Esophagus squamous epithelium (tissue), 5 donors: ENCODE results near the gene TNFAIP2. TPM values are rescaled to one million over a fixed set of nuclear protein-coding genes. Genes with fewer than 3 reads are reported as not detected.

ENCODE experiments used
- DNase-seq: peaks from one replicate; lab custom pipeline; 2025; lab: John Stamatoyannopoulos, UW
- H3K27ac ChIP-seq, 4 donors: fragments of 200-600 bp; sonication (generic); one replicate each; pipeline ENCODE4 v1.5.1; 2016 to 2019; ENCODE audit warnings: mild to moderate bottlenecking in 1 of 4
- H3K27me3 ChIP-seq, 4 donors: fragments of 200-600 bp; sonication (generic); 1 replicate in 3 of 4; 2 replicates in 1 of 4; pipeline versions ENCODE4 v1.5.1 to v1.6.0; 2017 to 2021; ENCODE audit warnings: antibody characterized with exemption in 1 of 4
- H3K36me3 ChIP-seq, 3 donors: fragments of 200-600 bp; sonication (generic); one replicate each; pipeline ENCODE4 v1.5.1; 2016 to 2019
- H3K4me1 ChIP-seq, 3 donors: fragments of 200-600 bp; sonication (generic); one replicate each; pipeline ENCODE4 v1.5.1; 2017 to 2019
- H3K4me3 ChIP-seq, 4 donors: fragments of 200-600 bp; sonication (generic); 1 replicate in 3 of 4; 2 replicates in 1 of 4; pipeline ENCODE4 v1.5.1; 2016 to 2019; ENCODE audit warnings: mild to moderate bottlenecking in 2 of 4, moderate library complexity in 1 of 4
- H3K9me3 ChIP-seq, 3 donors: fragments of 200-600 bp; sonication (generic); one replicate each; pipeline ENCODE4 v1.5.1; 2016 to 2019
- POLR2A ChIP-seq, 4 donors: fragments of 450-650 bp; IDR thresholded peaks; one replicate each; pipeline ENCODE4 v1.6.1; 2017; ENCODE audit warnings: antibody characterized with exemption in 4 of 4, mild to moderate bottlenecking in 4 of 4, moderate library complexity in 3 of 4
- WGBS, 2 donors: methylation state at CpG; one replicate each; pipeline ENCODE4 v1.1.5; 2018; 5-methylcytosine and 5-hydroxymethylcytosine counted together
- intact Hi-C: fragments of 100-400 bp; cut with DNase I; formaldehyde crosslinking; loops from one replicate; pipeline ENCODE4 v1.15.0; 2022
- total RNA-seq, 4 donors: library from RNA; depleted of rRNA; stranded (reverse); fragments of >200 nt; gene quantifications; one replicate each; pipeline ENCODE4 v1.1.0, GENCODE V29; 2016
- TF ChIP-seq, protein P1 (sequence below), 6 experiments: fragments of 450-650 bp in 4 of 6; fragments of 200-600 bp in 2 of 6; sonication (generic) in 2 of 6; IDR thresholded peaks; one replicate each; pipeline ENCODE4 v1.5.1; 2016 to 2019; ENCODE audit warnings: antibody characterized with exemption in 6 of 6, mild to moderate bottlenecking in 4 of 6, moderate library complexity in 4 of 6
- donor health status: DM: yes; HTN: yes; CAD: no.

TNFAIP2 gene
- total RNA-seq, 4 donors from 2014 or later = 36.6 to 163 (median 130) TPM

GRCh38 chr14:103101257-103101962 is 21.9 kb upstream of the TNFAIP2 start:
- H3K27me3 ChIP-seq = peaks cover 5 to 82% (median 11%) of the 10 kb centered on the region in 4 donors
- H3K4me1 ChIP-seq = peaks cover 31 to 53% (median 45%) of the 10 kb centered on the region in 3 donors
- no peak for TF ChIP-seq POLR2A (IDR thresholded peaks at IDR 0.05)
- TF ChIP-seq, protein P1, sequence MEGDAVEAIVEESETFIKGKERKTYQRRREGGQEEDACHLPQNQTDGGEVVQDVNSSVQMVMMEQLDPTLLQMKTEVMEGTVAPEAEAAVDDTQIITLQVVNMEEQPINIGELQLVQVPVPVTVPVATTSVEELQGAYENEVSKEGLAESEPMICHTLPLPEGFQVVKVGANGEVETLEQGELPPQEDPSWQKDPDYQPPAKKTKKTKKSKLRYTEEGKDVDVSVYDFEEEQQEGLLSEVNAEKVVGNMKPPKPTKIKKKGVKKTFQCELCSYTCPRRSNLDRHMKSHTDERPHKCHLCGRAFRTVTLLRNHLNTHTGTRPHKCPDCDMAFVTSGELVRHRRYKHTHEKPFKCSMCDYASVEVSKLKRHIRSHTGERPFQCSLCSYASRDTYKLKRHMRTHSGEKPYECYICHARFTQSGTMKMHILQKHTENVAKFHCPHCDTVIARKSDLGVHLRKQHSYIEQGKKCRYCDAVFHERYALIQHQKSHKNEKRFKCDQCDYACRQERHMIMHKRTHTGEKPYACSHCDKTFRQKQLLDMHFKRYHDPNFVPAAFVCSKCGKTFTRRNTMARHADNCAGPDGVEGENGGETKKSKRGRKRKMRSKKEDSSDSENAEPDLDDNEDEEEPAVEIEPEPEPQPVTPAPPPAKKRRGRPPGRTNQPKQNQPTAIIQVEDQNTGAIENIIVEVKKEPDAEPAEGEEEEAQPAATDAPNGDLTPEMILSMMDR (IDR thresholded peaks at IDR 0.05) = no peak
- H3K4me3 ChIP-seq = no peak overlapping the region
- no peak overlapping the region for H3K27ac ChIP-seq
- WGBS, 2 donors = 90 to 91% methylated on average over 8 to 11 of the region's 11 CpGs
- intact Hi-C loops = loop anchor here (5.0 to 10.0 kb wide), 2 partner anchors 83 to 191 kb away; no protein-coding TSS in a partner anchor
- H3K36me3 ChIP-seq = no peaks in the 10 kb centered on the region
- no peak for DNase-seq
- no peaks in the 10 kb centered on the region for H3K9me3 ChIP-seq

- no peak for TF ChIP-seq POLR2A (IDR thresholded peaks at IDR 0.05)
- TF ChIP-seq, protein P1 (IDR thresholded peaks at IDR 0.05) = no peak
- Histone ChIP-seq H3K9me3 (no peaks in the 10 kb centered on the region), H3K4me3 (peak overlapping the region in 2 of 4 donors; percentile 13 to 37), H3K27me3 (peaks cover 5 to 79% (median 11%) of the 10 kb centered on the region in 4 donors), H3K27ac (no peak overlapping the region), H3K4me1 (peaks cover 31 to 53% (median 45%) of the 10 kb centered on the region in 3 donors), H3K36me3 (no peaks in the 10 kb centered on the region)
- intact Hi-C loops = loop anchor here (5.0 to 10.0 kb wide), 2 partner anchors 83 to 190 kb away; no protein-coding TSS in a partner anchor
- 85% methylated on average over 10 of the region's 85 CpGs; no CpG with 5 or more reads in 1 of the 2 donors for WGBS, 2 donors
- no peak for DNase-seq
Observed at GRCh38 chr14:103101963-103102688, 21.1 kb upstream of the TNFAIP2 start.

GRCh38 chr14:103102689-103103260 is 20.5 kb upstream of the TNFAIP2 start:
- TF ChIP-seq, protein P1 (IDR thresholded peaks at IDR 0.05) = no peak
- no peak for TF ChIP-seq POLR2A (IDR thresholded peaks at IDR 0.05)
- no peak overlapping the region for H3K27ac ChIP-seq
- peaks cover 5 to 76% (median 11%) of the 10 kb centered on the region in 4 donors for H3K27me3 ChIP-seq
- no peak for DNase-seq
- peak overlapping the region in 2 of 4 donors; percentile 13 to 37 for H3K4me3 ChIP-seq
- H3K9me3 ChIP-seq = no peaks in the 10 kb centered on the region
- 39% methylated on average over 7 of the region's 39 CpGs; no CpG with 5 or more reads in 1 of the 2 donors for WGBS, 2 donors
- H3K4me1 ChIP-seq = peaks cover 31 to 53% (median 45%) of the 10 kb centered on the region in 3 donors
- intact Hi-C loops = loop anchor here (5.0 to 10.0 kb wide), 2 partner anchors 82 to 190 kb away; no protein-coding TSS in a partner anchor
- H3K36me3 ChIP-seq = no peaks in the 10 kb centered on the region

GRCh38 chr14:103103461-103104388 is 19.5 kb upstream of the TNFAIP2 start:
- 9 to 14% methylated on average over 7 to 22 of the region's 68 CpGs for WGBS, 2 donors
- intact Hi-C loops = loop anchor here (5.0 to 10.0 kb wide), 2 partner anchors 81 to 189 kb away; no protein-coding TSS in a partner anchor
- Histone ChIP-seq H3K4me3 (peak overlapping the region in 2 of 4 donors; percentile 26 to 58), H3K4me1 (peaks cover 32 to 55% (median 49%) of the 10 kb centered on the region in 3 donors), H3K36me3 (no peaks in the 10 kb centered on the region), H3K27me3 (peaks cover 5 to 68% (median 11%) of the 10 kb centered on the region in 4 donors), H3K9me3 (no peaks in the 10 kb centered on the region), H3K27ac (peak overlapping the region in 1 of 4 donors; percentile 34)
- no peak for DNase-seq
- peak in 1 of 4 donors; percentile 17 for TF ChIP-seq POLR2A (IDR thresholded peaks at IDR 0.05)
- TF ChIP-seq, protein P1 (IDR thresholded peaks at IDR 0.05) = peak in 4 of 6 experiments; percentile 8 to 46 (median 22)
